MM.1S (cell line): Measurements from ENCODE around the gene TTC34.

Experiments
- EZH2 ChIP-seq: fragments of 300-600 bp; sonication (generic); optimal IDR thresholded peaks from 2 replicates; pipeline ENCODE3; 2017; ENCODE audit warnings: low read depth, mild to moderate bottlenecking, antibody characterized with exemption, low read length, mixed read lengths
- TF ChIP-seq, protein P1 (sequence below): fragments of 300-600 bp; sonication (generic); IDR thresholded peaks from 2 replicates; pipeline ENCODE4 v1.5.1; 2016; ENCODE audit warnings: antibody characterized with exemption, low read length, mixed read lengths

- TF ChIP-seq EZH2 = no peak
- TF ChIP-seq, protein P1, sequence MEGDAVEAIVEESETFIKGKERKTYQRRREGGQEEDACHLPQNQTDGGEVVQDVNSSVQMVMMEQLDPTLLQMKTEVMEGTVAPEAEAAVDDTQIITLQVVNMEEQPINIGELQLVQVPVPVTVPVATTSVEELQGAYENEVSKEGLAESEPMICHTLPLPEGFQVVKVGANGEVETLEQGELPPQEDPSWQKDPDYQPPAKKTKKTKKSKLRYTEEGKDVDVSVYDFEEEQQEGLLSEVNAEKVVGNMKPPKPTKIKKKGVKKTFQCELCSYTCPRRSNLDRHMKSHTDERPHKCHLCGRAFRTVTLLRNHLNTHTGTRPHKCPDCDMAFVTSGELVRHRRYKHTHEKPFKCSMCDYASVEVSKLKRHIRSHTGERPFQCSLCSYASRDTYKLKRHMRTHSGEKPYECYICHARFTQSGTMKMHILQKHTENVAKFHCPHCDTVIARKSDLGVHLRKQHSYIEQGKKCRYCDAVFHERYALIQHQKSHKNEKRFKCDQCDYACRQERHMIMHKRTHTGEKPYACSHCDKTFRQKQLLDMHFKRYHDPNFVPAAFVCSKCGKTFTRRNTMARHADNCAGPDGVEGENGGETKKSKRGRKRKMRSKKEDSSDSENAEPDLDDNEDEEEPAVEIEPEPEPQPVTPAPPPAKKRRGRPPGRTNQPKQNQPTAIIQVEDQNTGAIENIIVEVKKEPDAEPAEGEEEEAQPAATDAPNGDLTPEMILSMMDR = no peak
Observed at GRCh38 chr1:2819831-2820730, 18.6 kb upstream of the TTC34 start.
